GM23338 (cell line): ENCODE measurements around the gene RNASE8. TPM values are rescaled to one million over a fixed set of nuclear protein-coding genes. Genes with fewer than 3 reads are reported as not detected.

ENCODE experiments used
- ATAC-seq: fragments of 200-7000 bp; cut with Tn5 transposase; 3 replicates; pipeline ENCODE4 v1.9.1; 2020
- DNase-seq: peaks from one replicate; pipeline ENCODE4 v3.0.0-alpha.2; 2015; ENCODE audit warnings: low spot score
- H2AFZ ChIP-seq: fragments of 200-600 bp; sonication (generic); 2 replicates; pipeline ENCODE4 v1.8.0; 2016; ENCODE audit warnings: antibody characterized with exemption, mild to moderate bottlenecking, moderate library complexity
- H3F3A ChIP-seq: fragments of 200-600 bp; sonication (generic); replicated peaks from 2 replicates; pipeline ENCODE4 v1.8.0; 2017; ENCODE audit warnings: antibody characterized with exemption, mixed run types, low read depth
- H3K27ac ChIP-seq: fragments of 200-600 bp; sonication (generic); 2 replicates; pipeline ENCODE4 v1.6.1; 2016; ENCODE audit warnings: low read depth
- H3K27me3 ChIP-seq: fragments of 200-600 bp; sonication (generic); 2 replicates; pipeline ENCODE4 v1.8.0; 2016; ENCODE audit warnings: mild to moderate bottlenecking, mixed run types, moderate library complexity; ENCODE audit not compliant: insufficient read depth
- H3K36me3 ChIP-seq: fragments of 200-600 bp; sonication (generic); 2 replicates; pipeline ENCODE4 v1.8.0; 2016; ENCODE audit warnings: mild to moderate bottlenecking; ENCODE audit not compliant: insufficient read depth
- H3K4me1 ChIP-seq: fragments of 200-600 bp; sonication (generic); 2 replicates; pipeline ENCODE4 v1.8.0; 2016; ENCODE audit warnings: mild to moderate bottlenecking, moderate library complexity; ENCODE audit not compliant: insufficient read depth
- H3K4me2 ChIP-seq: fragments of 200-600 bp; sonication (generic); 2 replicates; pipeline ENCODE4 v1.7.1; 2017; ENCODE audit warnings: mixed run types
- H3K4me3 ChIP-seq: fragments of 200-600 bp; sonication (generic); 2 replicates; pipeline ENCODE4 v1.6.1; 2016; ENCODE audit warnings: mixed run types
- H3K79me2 ChIP-seq: fragments of 200-600 bp; sonication (generic); replicated peaks from 2 replicates; pipeline ENCODE4 v1.8.0; 2017; ENCODE audit warnings: mild to moderate bottlenecking; ENCODE audit not compliant: insufficient read depth
- H3K9me2 ChIP-seq: fragments of 200-600 bp; sonication (generic); 2 replicates; pipeline ENCODE4 v1.8.0; 2017; ENCODE audit not compliant: insufficient read depth
- H4K20me1 ChIP-seq: fragments of 200-600 bp; sonication (generic); replicated peaks from 2 replicates; pipeline ENCODE4 v1.8.0; 2017; ENCODE audit warnings: mild to moderate bottlenecking; ENCODE audit not compliant: insufficient read depth
- H3K27ac Mint-ChIP-seq: 2 replicates; pipeline ENCODE4 v1.8.0; 2020; ENCODE audit warnings: inconsistent platforms, mild to moderate bottlenecking, moderate library complexity, mixed read lengths
- H3K27me3 Mint-ChIP-seq: 3 replicates; pipeline ENCODE4 v1.8.0; 2022; ENCODE audit warnings: low read depth, mild to moderate bottlenecking, moderate library complexity, mixed read lengths, inconsistent platforms; ENCODE audit not compliant: insufficient read depth, poor library complexity
- H3K36me3 Mint-ChIP-seq: 3 replicates; pipeline ENCODE4 v1.8.0; 2021; ENCODE audit warnings: low read depth, mild to moderate bottlenecking, inconsistent platforms, moderate library complexity, mixed read lengths
- H3K4me1 Mint-ChIP-seq: 3 replicates; pipeline ENCODE4 v1.8.0; 2020; ENCODE audit warnings: mild to moderate bottlenecking, inconsistent platforms, mixed read lengths
- H3K4me3 Mint-ChIP-seq: 3 replicates; pipeline ENCODE4 v1.8.0; 2021; ENCODE audit warnings: moderate library complexity, mild to moderate bottlenecking, inconsistent platforms, mixed read lengths
- H3K9me3 Mint-ChIP-seq: 3 replicates; pipeline ENCODE4 v1.8.0; 2020; ENCODE audit warnings: moderate library complexity, mild to moderate bottlenecking, inconsistent platforms, mixed read lengths
- EZH2 ChIP-seq: fragments of 200-600 bp; sonication (generic); IDR thresholded peaks from one replicate; pipeline ENCODE4 v1.8.0; 2017; ENCODE audit warnings: antibody characterized with exemption, mild to moderate bottlenecking, low read depth; ENCODE audit not compliant: unreplicated experiment
- EZH2phosphoT487 ChIP-seq: fragments of 200-600 bp; sonication (generic); IDR thresholded peaks from one replicate; pipeline ENCODE4 v1.8.1; 2018; ENCODE audit warnings: antibody characterized with exemption; ENCODE audit not compliant: unreplicated experiment
- ZNF114 ChIP-seq: fragments of 250-450 bp; sonication (Bioruptor Pico); IDR thresholded peaks from 2 replicates; pipeline ENCODE4 v1.5.0; 2020; ENCODE audit warnings: mild to moderate bottlenecking, moderate library complexity
- polyA plus RNA-seq: library from polyadenylated mRNA; unstranded; fragments of >200 nt; fragmentation: Nextera tagmentation; extraction: Ambion mirVana; gene quantifications from 2 replicates; pipeline ENCODE4 v1.2.1, GENCODE V29; 2016
- total RNA-seq: library from RNA; depleted of rRNA; stranded (reverse); fragments of >200 nt; shearing (Covaris generic); gene quantifications from 2 replicates; pipeline ENCODE4 v1.2.3, GENCODE V29; 2014
- TF ChIP-seq, protein P1 (sequence below), 2 experiments: fragments of 200-600 bp in 1 of 2; sonication (generic) in 1 of 2; conservative IDR thresholded peaks; 2 replicates each; pipeline versions ENCODE4 v1.5.1 to v1.6.1; 2016 to 2017; ENCODE audit warnings: antibody characterized with exemption in 2 of 2, low read depth in 2 of 2, mild to moderate bottlenecking in 2 of 2, moderate library complexity in 1 of 2
- TF ChIP-seq, protein P2 (sequence below): IDR thresholded peaks from one replicate; pipeline ENCODE4 v1.6.1; 2018; ENCODE audit warnings: antibody characterized with exemption; ENCODE audit not compliant: unreplicated experiment
- TF ChIP-seq, protein P3 (sequence below): IDR thresholded peaks from 2 replicates; pipeline ENCODE4 v1.6.1; 2016; ENCODE audit warnings: antibody characterized with exemption

Gene RNASE8
- total and polyA plus RNA-seq, 2 experiments from 2014 or later, result not detected

DNA sequence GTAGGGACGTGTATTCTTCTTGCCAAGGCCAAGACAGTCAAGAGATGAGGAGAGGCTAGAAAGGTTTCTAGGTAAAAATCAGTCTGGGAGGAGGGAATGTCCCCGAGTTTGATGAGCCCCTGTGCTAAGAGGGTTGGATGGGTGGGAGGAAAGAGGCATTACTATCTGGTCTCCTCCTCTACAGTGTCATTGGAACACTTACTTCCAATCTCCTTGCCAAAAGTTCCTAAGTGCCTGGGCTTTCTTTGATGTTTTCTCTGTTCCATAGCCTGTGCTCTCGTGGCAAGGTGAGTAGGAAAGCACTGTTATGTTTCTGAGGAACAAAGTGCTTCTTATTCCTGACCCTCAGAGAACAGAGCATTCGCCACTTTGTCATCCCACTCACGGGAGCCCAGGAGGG, 22.9 kb upstream of the RNASE8 start, which contains the start of gene RNASE13:
RNASE13 (minus strand) TSS at position 101 of the 400 bp plus-strand sequence. CDS start 519 bp downstream, outside the sequence.
- no peak within 1 kb of the TSS for H3K27ac ChIP-seq
- no peak for DNase-seq
- no peaks in the 10 kb centered on the region for H3K9me3 Mint-ChIP-seq
- H3K36me3 ChIP-seq, result no peaks in the 10 kb centered on the region
- H3K79me2 ChIP-seq, result no peaks in the 10 kb centered on the region
- H3K4me3 ChIP-seq, result no peak within 1 kb of the TSS
- H3K36me3 Mint-ChIP-seq, result no peaks in the 10 kb centered on the region; the same call in 2 of the 3 replicates
- peaks cover 8% of the 10 kb centered on the region for H3K4me1 ChIP-seq
- no peak within 1 kb of the TSS for H3K4me3 Mint-ChIP-seq
- H3K27me3 Mint-ChIP-seq, result peaks cover 14% of the 10 kb centered on the region
- no peaks in the 10 kb centered on the region for H4K20me1 ChIP-seq
- ATAC-seq, result no peak
- H3K27me3 ChIP-seq, result no peaks in the 10 kb centered on the region
- H2AFZ ChIP-seq, result no peak within 1 kb of the TSS; the same call in 1 of the 2 replicates
- H3F3A ChIP-seq, result no peaks in the 10 kb centered on the region
- H3K4me1 Mint-ChIP-seq, result peaks cover 18% of the 10 kb centered on the region
- TF ChIP-seq EZH2 (no peak), EZH2phosphoT487 (no peak), ZNF114 (CRISPR knock-in tag) (no peak)
- TF ChIP-seq, protein P1, sequence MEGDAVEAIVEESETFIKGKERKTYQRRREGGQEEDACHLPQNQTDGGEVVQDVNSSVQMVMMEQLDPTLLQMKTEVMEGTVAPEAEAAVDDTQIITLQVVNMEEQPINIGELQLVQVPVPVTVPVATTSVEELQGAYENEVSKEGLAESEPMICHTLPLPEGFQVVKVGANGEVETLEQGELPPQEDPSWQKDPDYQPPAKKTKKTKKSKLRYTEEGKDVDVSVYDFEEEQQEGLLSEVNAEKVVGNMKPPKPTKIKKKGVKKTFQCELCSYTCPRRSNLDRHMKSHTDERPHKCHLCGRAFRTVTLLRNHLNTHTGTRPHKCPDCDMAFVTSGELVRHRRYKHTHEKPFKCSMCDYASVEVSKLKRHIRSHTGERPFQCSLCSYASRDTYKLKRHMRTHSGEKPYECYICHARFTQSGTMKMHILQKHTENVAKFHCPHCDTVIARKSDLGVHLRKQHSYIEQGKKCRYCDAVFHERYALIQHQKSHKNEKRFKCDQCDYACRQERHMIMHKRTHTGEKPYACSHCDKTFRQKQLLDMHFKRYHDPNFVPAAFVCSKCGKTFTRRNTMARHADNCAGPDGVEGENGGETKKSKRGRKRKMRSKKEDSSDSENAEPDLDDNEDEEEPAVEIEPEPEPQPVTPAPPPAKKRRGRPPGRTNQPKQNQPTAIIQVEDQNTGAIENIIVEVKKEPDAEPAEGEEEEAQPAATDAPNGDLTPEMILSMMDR (conservative IDR thresholded peaks at IDR 0.05; ENCODE audit: low read depth in 2 of 2), result no peak
- no peak within 1 kb of the TSS for H3K27ac Mint-ChIP-seq
- peaks cover 6% of the 10 kb centered on the region; the same call in 1 of the 2 replicates for H3K9me2 ChIP-seq
- H3K4me2 ChIP-seq, result no peak within 1 kb of the TSS

DNA sequence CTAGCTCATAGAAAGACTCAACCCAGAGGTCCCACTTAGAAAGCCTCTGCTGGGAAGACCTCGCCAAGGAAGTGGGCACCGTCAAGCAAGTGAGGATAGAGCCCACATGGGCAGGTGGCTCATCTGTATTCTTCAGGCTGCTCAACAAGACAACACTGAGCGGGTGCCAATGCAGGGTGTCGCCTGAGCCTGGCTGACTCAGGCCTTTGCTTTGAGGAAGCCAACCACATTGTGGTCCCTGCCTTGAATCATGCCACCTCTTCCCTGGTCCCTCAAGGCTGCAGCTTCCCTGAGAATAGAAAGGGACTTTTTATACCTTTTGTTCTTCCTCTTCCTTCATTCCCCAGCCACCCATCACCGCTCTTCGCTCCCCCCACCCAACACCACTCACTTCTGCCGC, 20.9 kb upstream of the RNASE8 start:
- no peaks in the 10 kb centered on the region for H3F3A ChIP-seq
- no peak overlapping the region for H3K27ac ChIP-seq
- no peak overlapping the region for H3K4me2 ChIP-seq
- H3K27me3 Mint-ChIP-seq, result peaks cover 19% of the 10 kb centered on the region
- H3K9me3 Mint-ChIP-seq, result no peaks in the 10 kb centered on the region
- H3K9me2 ChIP-seq, result no peaks in the 10 kb centered on the region
- no peak for ATAC-seq
- peaks cover 26% of the 10 kb centered on the region for H3K4me1 Mint-ChIP-seq
- peaks cover 10% of the 10 kb centered on the region for H3K4me1 ChIP-seq
- H3K4me3 ChIP-seq, result no peak overlapping the region
- H3K36me3 ChIP-seq, result no peaks in the 10 kb centered on the region
- no peaks in the 10 kb centered on the region for H3K79me2 ChIP-seq
- H3K4me3 Mint-ChIP-seq, result no peak overlapping the region
- no peak overlapping the region for H2AFZ ChIP-seq
- no peak overlapping the region for H3K27ac Mint-ChIP-seq
- no peak for DNase-seq
- no peaks in the 10 kb centered on the region for H3K27me3 ChIP-seq
- no peak for TF ChIP-seq EZH2
- TF ChIP-seq, protein P2, sequence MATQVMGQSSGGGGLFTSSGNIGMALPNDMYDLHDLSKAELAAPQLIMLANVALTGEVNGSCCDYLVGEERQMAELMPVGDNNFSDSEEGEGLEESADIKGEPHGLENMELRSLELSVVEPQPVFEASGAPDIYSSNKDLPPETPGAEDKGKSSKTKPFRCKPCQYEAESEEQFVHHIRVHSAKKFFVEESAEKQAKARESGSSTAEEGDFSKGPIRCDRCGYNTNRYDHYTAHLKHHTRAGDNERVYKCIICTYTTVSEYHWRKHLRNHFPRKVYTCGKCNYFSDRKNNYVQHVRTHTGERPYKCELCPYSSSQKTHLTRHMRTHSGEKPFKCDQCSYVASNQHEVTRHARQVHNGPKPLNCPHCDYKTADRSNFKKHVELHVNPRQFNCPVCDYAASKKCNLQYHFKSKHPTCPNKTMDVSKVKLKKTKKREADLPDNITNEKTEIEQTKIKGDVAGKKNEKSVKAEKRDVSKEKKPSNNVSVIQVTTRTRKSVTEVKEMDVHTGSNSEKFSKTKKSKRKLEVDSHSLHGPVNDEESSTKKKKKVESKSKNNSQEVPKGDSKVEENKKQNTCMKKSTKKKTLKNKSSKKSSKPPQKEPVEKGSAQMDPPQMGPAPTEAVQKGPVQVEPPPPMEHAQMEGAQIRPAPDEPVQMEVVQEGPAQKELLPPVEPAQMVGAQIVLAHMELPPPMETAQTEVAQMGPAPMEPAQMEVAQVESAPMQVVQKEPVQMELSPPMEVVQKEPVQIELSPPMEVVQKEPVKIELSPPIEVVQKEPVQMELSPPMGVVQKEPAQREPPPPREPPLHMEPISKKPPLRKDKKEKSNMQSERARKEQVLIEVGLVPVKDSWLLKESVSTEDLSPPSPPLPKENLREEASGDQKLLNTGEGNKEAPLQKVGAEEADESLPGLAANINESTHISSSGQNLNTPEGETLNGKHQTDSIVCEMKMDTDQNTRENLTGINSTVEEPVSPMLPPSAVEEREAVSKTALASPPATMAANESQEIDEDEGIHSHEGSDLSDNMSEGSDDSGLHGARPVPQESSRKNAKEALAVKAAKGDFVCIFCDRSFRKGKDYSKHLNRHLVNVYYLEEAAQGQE, result no peak
- TF ChIP-seq, protein P3, sequence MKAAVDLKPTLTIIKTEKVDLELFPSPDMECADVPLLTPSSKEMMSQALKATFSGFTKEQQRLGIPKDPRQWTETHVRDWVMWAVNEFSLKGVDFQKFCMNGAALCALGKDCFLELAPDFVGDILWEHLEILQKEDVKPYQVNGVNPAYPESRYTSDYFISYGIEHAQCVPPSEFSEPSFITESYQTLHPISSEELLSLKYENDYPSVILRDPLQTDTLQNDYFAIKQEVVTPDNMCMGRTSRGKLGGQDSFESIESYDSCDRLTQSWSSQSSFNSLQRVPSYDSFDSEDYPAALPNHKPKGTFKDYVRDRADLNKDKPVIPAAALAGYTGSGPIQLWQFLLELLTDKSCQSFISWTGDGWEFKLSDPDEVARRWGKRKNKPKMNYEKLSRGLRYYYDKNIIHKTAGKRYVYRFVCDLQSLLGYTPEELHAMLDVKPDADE, result no peak
- TF ChIP-seq EZH2phosphoT487, result no peak
- H3K36me3 Mint-ChIP-seq, result no peaks in the 10 kb centered on the region; the same call in 2 of the 3 replicates
- no peaks in the 10 kb centered on the region for H4K20me1 ChIP-seq
